HTR-8/SVneo (cell line): ENCODE data around the gene HOXC13.

Experiments
- DNase-seq: peaks from one replicate; pipeline ENCODE4 v3.0.0; 2011; ENCODE audit warnings: low spot score, mixed read lengths; ENCODE audit not compliant: insufficient read length
- FAIRE-seq: peaks from 2 replicates; lab custom pipeline; 2011; peaks lifted over from hg19 to GRCh38; lab: Jason Lieb, UNC

HOXC13 gene

DNA sequence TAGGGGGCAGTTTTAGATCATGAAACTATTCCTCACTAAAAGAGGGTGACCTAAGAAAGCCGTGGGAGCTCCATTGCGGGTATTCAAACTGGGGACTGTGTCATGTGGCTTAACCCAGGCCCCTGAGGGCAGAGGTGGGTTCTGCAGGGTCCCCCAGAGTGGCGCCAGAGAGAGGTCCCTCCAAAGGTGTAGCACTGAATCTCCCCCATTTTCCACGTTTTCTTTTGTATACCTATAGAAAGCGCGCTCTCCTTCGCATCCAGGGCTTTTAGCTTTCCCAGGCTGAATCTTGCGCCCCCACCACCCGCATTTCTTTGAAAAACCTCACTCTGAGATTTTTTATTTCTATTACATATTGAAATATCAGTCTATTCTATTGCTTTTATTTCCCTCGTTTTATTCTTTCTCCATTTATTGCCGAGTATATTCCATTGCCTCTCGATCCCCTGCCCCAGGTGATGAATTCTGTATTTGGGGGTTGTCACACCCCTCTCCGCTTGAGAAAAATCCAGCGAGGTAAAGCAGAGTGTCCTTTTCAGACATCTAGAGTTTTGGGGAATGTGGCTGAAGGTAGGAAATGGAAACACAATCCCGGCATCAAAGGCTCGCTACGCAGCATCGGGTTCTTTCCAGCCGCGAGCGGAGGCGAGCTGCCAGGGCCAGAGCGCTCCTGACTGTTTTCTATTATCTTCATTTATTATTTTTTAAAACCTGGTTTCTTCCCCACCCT is 870 bp upstream of the HOXC13 start:
- FAIRE-seq (no peak), DNase-seq (no peak)

DNA sequence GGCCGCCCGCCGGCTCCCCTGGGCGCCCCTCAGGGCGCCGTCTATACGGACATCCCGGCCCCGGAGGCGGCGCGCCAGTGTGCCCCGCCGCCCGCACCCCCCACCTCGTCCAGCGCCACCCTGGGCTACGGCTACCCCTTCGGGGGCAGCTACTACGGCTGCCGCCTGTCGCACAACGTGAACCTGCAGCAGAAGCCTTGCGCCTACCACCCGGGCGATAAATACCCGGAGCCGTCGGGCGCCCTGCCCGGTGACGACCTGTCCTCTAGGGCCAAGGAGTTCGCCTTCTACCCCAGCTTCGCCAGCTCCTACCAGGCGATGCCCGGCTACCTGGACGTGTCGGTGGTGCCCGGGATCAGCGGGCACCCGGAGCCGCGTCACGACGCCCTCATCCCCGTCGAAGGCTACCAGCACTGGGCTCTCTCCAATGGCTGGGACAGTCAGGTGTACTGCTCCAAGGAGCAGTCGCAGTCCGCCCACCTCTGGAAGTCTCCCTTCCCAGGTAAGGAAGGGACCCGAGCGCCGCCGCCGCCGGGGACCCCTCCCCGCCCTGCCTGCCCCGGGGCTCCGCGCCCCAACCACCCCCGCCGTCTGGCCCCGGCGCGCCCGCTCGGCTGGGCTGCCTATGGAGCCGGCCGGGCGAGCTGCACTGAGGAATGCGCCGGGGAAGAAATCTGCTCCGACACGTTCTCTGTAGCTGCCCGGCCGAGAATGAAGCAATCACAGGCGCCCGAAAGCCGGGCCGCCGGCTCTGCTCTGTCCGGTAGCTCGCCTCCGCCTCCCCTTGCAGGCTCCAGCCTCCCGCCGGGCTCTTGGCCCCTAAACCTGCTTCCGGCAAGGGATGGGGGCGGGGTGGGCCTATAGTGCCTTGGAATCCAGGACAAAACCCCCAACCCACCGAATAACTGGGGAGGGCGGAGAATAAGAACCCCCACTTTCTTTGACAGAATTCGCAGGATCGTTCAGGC is 794 bp downstream of the HOXC13 start:
- DNase-seq, result no peak
- no peak for FAIRE-seq

DNA sequence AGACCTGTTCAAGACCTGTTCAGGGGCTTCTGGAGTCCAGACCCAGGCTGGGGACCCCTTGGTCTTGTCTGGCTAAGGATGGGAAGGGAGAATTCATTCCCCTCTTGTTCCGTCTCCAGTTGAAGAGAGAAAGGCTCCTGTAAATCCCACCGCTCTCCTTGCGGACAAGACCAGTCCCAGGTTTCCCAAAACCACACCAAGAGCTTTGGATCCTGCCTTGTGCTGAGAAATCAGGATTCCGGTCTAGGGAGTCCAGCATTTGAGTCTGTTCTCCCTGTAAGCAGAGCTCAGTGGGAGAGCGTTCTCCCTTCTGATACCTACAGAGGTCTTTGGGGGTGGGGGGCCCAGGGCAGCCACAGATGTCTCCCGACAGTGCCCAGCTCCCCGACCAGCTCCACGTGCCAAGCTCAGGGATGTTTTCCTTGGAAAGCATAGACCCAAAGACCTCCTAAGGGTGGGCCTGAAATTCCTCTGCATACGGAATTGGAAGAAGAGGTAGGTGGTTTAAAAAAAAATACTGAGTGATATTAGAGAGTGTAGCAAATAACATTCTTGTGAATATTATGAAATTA is 1.9 kb downstream of the HOXC13 start:
- FAIRE-seq, result no peak

DNA sequence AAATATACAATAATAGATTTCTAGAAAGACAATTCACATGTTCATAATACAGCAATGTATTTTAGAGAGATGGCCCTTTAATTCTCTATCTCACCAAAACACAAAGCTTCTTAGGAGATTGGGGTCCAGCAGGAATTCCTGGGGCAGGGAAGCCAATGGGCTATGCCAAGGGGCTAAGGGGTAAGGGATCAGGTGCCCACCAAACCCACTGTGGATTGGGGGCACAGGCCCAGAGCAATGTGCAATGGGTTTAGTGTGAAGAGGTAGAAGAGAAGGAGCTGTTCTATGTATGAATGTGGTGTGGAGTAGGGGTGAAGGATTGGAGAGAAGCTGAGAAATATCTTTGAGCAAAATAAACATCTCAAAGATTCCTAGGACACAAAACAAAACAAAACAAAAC is 2.6 kb downstream of the HOXC13 start:
- DNase-seq (no peak), FAIRE-seq (no peak)

More for the DNA sequence above, 1.9 kb downstream of the HOXC13 start:
- DNase-seq, result no peak

DNA sequence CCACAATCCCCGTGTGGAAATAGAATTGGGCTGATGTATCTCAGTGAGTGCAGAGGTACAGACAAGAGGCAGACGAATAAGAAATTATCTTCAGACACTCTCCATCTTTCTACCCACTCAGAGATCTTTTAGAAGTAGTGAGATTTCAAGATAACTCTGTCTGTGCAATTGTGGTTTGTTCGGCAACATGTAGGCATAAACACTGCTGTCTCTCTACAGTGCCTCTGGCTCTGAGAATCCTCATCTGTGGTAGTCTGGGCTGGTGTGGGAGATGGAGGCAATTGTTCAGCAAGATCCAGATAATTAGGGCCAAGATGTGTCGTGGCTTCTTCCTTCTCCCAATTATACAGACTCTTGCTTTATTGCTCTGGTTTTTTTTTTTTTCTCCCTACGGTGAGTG is 3.1 kb downstream of the HOXC13 start:
- FAIRE-seq (no peak), DNase-seq (no peak)

DNA sequence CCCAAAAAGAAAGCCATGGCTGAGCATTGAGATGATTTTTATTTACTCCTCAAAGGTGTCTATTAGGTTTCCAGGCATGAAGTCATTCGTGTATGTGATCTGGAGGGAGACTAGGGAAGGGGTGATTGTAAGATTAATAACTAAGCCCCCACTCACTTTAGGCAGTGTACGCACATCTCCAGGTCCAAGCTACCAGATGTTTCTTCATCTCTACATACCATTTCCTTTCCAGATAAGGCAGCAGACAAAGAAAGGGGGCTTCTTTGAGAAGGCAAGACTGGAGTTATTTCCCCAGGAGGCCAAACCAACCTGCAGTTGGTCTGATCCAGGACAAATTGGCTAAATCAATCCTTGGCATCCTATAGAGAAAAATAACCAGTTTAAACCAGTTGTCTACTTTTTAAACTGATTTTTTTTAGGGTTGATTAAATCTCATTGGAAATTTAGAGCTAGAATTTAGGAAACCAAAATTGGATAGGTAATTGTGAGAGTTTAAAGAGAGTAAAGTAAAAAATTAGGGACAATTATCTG is 3.9 kb downstream of the HOXC13 start:
- FAIRE-seq, result no peak
- no peak for DNase-seq

DNA sequence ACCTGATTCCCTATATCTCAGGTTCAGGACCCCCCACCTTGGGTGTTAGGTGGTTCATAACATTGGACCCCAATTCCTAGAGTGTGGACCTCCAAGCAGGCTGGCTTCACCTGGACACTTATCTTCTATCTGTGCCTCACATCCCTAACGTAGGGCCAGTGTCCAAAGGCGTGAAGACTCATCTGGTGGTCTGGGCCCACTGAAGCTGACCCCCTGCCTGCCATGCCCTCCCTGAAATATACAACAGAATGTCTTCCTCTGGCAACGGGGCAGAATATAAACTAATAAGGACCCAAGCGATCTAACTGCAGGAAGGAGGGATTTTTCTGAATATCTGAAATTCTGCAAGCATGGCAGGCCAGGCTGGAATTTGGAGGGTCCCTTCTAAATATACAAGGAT is 5.6 kb downstream of the HOXC13 start:
- FAIRE-seq (no peak), DNase-seq (no peak)

DNA sequence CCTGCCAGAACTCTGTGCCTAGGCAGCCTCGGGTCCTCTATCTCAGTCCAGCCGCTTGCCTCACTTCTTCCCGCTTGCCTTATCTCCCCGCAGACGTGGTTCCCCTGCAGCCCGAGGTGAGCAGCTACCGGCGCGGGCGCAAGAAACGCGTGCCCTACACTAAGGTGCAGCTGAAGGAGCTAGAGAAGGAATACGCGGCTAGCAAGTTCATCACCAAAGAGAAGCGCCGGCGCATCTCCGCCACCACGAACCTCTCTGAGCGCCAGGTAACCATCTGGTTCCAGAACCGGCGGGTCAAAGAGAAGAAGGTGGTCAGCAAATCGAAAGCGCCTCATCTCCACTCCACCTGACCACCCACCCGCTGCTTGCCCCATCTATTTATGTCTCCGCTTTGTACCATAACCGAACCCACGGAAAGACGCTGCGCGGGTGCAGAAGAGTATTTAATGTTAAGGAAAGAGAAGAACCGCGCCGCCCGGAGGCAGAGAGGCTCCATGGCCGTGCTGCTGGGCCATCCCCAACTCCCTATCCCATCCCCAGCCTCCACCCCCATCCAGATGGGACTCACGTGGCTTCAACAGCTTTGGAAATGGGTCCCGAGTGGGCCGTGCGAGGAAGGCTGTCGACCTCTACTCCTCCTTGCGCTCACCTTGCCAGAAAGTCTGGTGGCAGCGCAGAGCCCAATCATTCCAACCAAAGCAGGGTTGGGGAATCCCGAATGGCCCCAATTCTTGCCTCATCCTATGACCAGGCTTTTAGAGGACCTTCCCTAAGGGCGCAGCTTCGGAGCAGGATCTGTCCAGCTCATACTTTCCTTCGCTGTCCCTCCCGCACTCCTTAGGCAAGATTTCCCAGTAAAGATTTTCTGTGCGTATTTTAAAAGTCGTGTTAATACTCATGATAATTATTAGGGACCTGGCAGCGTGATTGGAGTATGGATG is 6.5 kb downstream of the HOXC13 start:
- DNase-seq, result no peak
- no peak for FAIRE-seq

DNA sequence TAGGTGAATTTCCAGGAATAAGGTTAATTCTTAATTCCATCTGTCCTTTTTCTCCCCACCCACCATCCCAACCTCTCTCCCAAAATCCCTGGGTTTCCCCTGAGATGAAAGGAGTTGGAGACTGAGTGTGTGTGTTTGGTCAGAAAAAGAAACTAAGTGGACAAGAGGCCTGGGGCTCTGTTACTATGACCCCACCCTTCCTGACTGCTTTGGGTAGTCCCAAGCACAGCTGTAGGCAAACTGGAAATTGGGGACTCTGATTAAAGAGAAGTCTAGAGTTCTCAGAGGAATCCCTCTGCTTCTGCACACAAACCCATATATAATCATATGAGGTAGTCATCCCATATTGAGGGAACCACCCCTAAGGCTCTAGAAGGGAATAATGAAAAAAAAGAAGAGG is 9.1 kb downstream of the HOXC13 start:
- DNase-seq, result no peak
- FAIRE-seq, result no peak

DNA sequence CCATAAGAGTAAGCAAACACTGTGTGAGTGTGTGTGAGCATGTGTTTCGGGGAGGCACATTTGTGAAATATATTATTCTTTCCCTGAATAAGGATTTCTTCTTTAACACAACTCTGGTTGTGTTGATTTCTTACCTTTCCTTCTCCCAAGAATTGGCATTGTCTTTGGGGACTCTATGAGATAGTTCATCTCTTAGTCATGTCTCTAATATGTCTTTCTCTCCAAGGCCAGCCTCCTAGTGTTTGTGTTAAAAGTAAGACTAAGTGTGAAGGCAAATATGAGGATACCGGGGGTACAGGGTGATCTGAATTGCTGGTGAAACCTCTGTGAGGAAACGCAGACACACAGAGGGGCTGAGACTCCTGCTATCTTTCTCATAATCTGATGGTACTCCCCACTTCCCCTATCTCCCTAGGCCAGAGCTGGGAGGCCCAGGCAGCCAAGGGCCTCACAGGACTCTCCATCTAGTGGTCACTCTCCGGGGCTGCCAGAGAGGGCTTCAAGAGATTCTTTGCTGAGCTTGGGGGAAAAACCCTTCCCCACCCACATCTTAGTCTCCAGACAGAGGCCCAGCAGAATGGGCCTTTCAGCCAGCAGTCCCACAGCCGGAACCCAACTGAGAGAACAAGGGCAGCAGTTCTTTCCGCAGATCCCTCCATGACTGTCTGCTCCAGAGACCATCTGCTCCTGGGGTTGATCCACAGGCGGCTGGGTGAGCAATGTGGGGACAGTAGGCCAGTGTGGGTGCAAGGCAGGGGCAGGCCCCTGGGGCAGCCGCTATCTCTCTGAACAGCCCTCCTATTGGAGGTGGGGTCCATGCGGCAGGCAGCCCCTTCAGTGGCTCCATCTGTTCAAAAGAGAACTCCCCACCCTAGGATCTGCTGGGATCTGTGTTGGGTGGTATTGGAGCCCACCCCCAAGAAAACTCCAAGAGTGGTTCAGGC is 10.3 kb downstream of the HOXC13 start:
- DNase-seq, result no peak
- no peak for FAIRE-seq

DNA sequence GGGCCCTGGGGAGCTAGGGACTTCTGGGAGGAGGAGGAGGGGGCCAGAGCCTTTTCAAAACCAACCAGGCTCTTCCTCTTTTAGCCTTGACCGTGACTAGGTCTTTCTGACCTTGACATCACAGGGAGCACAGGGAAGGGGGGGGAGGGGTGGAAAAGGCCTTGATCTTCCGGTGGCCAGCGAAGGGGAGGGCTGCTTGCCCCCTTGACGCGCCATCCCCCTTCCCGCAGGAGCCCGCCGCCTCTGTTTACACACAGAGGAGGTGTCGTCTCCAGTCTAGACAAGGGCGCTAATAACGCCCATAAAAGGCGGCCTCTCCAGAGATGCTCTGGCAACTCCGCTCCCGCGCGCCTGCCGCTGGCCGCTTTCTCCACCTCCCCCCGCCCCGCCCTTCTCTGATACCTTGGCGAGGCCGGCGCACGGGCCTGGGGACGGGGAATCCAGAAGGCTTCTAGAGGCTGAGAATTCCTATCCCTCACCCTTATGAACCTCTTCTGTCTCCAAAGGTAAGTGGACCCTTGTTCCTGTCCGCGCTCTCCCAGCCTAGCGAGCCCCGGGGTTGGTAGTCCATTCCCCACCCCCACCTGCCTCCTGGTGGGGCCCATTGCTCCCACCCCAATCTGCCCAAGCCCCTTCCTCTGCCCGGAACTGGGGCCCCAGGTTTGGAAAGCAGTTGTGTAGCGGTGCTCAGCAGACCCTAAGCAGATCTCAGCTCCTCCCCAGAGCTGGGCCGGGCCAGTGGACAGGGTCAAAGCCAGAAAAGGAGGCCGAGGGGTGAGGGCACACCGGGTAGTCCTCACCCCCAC is 11.2 kb downstream of the HOXC13 start:
- no peak for FAIRE-seq

DNA sequence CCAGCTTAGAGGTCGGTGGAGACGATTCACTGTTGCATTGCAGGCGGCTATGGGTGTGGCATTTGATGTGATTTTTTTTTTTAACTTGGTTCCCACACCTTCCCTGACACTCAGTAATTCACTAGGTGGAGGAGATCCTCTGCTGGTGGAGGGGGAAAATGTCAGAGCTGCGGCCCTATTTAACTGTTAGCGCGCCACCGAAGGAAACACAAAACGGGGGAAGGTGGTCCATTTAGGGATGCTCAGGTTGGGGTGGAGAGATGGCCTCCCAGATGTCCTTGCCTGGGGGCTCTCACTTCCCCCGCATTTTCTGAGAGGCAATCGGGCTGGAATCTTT is 11.8 kb downstream of the HOXC13 start:
- DNase-seq, result no peak
- FAIRE-seq, result no peak

More for the DNA sequence above, 11.2 kb downstream of the HOXC13 start:
- no peak for DNase-seq

DNA sequence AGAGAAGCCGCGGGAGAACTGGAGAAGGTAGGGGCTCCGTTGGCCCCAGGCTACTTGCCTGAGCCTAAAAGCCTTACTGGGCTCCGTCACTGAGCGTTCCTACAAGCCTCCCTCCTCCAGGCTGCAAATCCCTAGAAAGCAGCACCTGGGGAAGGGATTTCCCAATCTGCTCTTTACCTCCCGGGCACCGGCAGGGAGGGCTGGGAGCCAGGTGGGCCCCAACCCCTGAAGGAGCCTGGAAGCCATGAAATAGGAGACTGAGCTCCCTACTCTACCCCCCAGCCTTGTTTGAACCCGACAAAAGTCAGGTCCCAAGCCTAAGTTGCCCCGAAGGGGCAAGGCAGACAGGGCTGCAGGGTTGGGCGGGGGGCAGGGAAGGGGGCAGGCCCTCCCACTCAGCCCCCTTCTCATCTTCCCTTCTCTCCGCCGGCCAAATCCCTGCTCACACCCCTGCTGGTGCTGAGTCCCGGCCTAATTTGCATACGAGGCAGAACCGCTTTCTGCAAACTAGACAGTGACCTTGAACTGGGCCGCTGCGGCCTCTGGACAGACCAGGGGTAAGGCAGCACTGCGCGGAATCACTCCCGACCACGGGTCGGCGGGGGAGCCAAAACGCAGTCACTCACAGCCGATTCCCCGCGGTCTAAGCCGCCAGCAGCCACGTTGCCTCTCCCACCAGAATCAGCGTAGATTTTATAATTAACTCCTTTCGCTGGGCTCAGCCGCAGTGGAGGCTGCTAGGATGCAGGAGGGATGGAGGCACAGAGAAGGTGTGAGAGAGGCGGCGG is 12.4 kb downstream of the HOXC13 start:
- FAIRE-seq, result no peak

DNA sequence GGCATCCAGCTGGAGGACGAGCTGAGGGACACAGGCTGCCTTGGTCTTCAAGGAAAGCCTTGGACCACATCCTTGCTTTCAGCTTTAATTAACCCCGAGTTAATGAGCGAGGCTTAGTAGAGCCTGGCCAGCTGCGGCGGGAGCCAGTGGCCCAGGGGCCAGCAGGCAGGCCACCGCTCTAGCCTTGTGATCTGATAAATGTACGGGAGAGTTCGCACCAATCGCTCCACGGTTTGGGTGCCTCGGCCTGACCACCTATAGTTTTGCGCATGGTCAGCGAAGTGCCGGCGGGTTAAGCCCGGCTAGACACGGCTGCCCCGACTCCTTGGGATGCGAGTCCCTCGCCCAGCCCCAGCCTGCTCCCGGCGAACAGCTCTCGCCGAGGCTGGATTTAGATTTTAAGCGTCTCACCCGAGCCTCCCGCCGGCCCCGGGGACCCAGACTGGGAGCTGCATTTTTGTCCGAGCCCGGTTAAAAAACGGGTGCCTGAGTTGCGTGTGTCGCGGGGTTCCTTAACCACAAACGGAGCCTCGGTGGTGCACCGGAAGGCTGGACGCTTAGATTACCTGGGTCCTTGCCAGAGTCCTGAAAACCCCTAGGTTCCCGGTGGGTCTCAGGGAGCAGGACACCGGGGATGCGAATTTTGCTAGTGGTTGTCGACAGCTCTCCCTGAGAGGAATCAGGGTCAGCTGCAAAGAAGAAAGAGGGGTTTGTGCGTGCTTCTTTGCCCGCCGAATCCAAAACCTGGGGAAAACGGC is 13.1 kb downstream of the HOXC13 start:
- DNase-seq (no peak), FAIRE-seq (no peak)

More for the DNA sequence above, 12.4 kb downstream of the HOXC13 start:
- no peak for DNase-seq

DNA sequence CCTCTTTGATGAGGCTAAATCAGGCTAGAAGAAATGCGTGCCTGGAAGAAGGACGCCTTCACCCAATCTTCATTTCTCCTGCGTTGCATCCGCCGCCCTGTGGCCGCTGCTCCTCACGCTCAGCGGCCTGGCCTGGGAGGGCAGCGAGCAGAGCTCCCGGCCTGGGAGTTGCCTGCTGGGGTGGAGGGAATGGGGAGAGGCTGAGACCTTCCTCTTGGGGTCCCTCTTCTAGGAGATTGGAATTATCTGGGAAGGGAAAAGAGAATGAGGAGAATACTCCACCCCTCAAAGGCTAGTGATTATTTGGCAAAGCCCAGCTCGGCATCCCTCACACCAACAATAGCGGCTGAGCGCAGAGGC is 13.7 kb downstream of the HOXC13 start:
- no peak for FAIRE-seq

DNA sequence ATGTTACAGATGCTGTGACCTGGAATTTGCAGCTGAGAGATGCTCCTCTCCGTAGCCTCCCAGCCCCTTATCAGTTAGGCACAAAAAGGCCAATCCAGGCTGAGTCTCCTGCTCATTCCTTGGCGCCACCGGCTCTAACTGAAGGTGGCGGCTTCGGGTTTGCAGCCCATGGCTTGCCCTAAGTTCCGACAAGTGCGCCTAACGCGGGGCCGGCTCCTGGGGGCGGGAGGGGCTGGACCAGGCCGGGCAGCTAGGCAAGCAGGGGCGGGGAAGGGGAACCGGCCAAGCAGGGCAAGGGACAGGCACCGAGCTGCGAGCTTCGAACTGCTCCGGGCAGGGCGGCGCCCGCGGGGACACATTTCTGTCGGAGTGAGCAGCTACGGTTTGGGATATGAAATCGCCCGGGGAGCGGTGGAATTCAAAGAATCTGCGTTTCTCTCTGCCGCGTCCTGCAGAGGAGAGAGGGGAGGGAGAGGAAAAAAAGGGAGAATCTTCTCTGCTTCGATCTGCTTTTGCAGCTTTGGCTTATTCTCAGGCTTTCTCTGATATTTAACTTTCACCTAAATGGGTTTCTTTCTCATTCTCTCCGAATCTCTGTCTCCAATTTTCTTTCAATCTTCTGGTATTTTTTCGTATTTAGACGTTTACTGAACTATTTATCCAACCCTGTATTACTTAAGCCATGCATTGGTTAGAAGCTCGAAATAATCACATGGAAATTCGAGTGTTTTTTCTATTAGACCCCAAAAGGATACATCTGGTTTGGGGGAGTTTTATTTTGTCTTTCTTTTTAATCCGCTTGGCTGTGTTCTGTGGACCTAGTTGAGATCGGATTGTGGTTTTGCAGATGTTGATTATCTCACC is 14.5 kb downstream of the HOXC13 start:
- FAIRE-seq, result no peak
- DNase-seq, result peak; percentile 45

More for the DNA sequence above, 13.7 kb downstream of the HOXC13 start:
- no peak for DNase-seq
